GM12878 (cell line): Measurements from ENCODE around the gene COBLL1. TPM values are rescaled to one million over a fixed set of nuclear protein-coding genes. Genes with fewer than 3 reads are reported as not detected.

Experiments
- ATAC-seq: fragments of 200-7000 bp; cut with Tn5 transposase; 3 replicates; pipeline ENCODE4 v1.9.1; 2020; ENCODE audit warnings: mild to moderate bottlenecking, moderate library complexity
- BruUV-seq: library from RNA; stranded (reverse); fragments of 400-500 nt; replicated peaks from 2 replicates; lab custom pipeline; 2021; lab: Mats Ljungman, UMichigan
- CTCF ChIA-PET: fragments of 300-600 bp; sonication (Branson Sonifier 250); formaldehyde crosslinking; extraction: SDS; loops from one replicate; lab custom pipeline; 2021; ENCODE audit warnings: inconsistent platforms; lab: Yijun Ruan, JAX
- POLR2A ChIA-PET: fragments of 350-600 bp; formaldehyde crosslinking; extraction: SDS; loops from one replicate; lab custom pipeline; 2021; ENCODE audit warnings: inconsistent platforms; lab: Charles Lee
- RAD21 ChIA-PET: fragments of 300-600 bp; sonication (Branson Sonifier 250); formaldehyde crosslinking; loops from one replicate; lab custom pipeline; 2023; ENCODE audit warnings: antibody characterized with exemption; ENCODE audit not compliant: unreplicated experiment; lab: Charles Lee
- SMC1A ChIA-PET: fragments of 300-600 bp; sonication (Branson Sonifier 250); formaldehyde crosslinking; loops from one replicate; lab custom pipeline; 2023; ENCODE audit not compliant: unreplicated experiment, uncharacterized antibody; lab: Charles Lee
- DNase-seq: peaks from one replicate; pipeline ENCODE4 v3.0.0-alpha.2; 2011; ENCODE audit warnings: low read depth, low spot score
- FAIRE-seq: peaks from 3 replicates; lab custom pipeline; 2011; peaks lifted over from hg19 to GRCh38; lab: Jason Lieb, UNC
- H2AFZ ChIP-seq: 2 replicates; pipeline ENCODE4 v1.6.0; 2011; ENCODE audit warnings: low read depth, low read length, control low read depth; ENCODE audit not compliant: control insufficient read depth
- H3K27ac ChIP-seq: 2 replicates; pipeline ENCODE4 v1.5.1; 2011; ENCODE audit warnings: control low read depth; ENCODE audit not compliant: control insufficient read depth, insufficient read depth
- H3K27me3 ChIP-seq, 2 experiments: replicated peaks in 1 of 2; 2 replicates each; pipeline versions ENCODE4 v1.6.0 to v1.6.1; 2011; ENCODE audit warnings: low read length in 1 of 2; ENCODE audit not compliant: control insufficient read depth in 2 of 2, insufficient read depth in 2 of 2
- H3K36me3 ChIP-seq, 2 experiments: 2 replicates each; pipeline ENCODE4 v1.5.1; 2011; ENCODE audit warnings: low read length in 1 of 2; ENCODE audit not compliant: control insufficient read depth in 2 of 2, insufficient read depth in 2 of 2
- H3K4me1 ChIP-seq: 2 replicates; pipeline ENCODE4 v1.6.1; 2011; ENCODE audit warnings: mild to moderate bottlenecking, low read length, moderate library complexity, mixed read lengths; ENCODE audit not compliant: control insufficient read depth, insufficient read depth
- H3K4me2 ChIP-seq: 2 replicates; pipeline ENCODE4 v1.6.0; 2011; ENCODE audit warnings: control low read depth; ENCODE audit not compliant: control insufficient read depth, insufficient read depth
- H3K4me3 ChIP-seq: fragments of 200-600 bp; sonication (generic); 2 replicates; pipeline ENCODE4 v1.5.1; 2016
- H3K79me2 ChIP-seq: 2 replicates; pipeline ENCODE4 v1.6.0; 2011; ENCODE audit warnings: low read length; ENCODE audit not compliant: control insufficient read depth, insufficient read depth
- H3K9ac ChIP-seq: 2 replicates; pipeline ENCODE4 v1.8.0; 2011; ENCODE audit warnings: low read length, control low read depth, mixed read lengths; ENCODE audit not compliant: control insufficient read depth, insufficient read depth
- H3K9me3 ChIP-seq: replicated peaks from 3 replicates; pipeline ENCODE4 v1.5.1; 2011; ENCODE audit warnings: mild to moderate bottlenecking, low read length; ENCODE audit not compliant: control insufficient read depth, insufficient read depth
- H4K20me1 ChIP-seq: 2 replicates; pipeline ENCODE4 v1.6.0; 2011; ENCODE audit not compliant: control insufficient read depth, insufficient read depth
- CHD4 ChIP-seq: fragments of 200-600 bp; sonication (generic); IDR thresholded peaks from 2 replicates; pipeline ENCODE4 v1.6.1; 2016; ENCODE audit warnings: mild to moderate bottlenecking
- FOXM1 ChIP-seq: IDR thresholded peaks from 2 replicates; pipeline ENCODE4 v1.6.1; 2012; ENCODE audit warnings: low read depth, mild to moderate bottlenecking, inconsistent platforms, low read length, moderate library complexity
- NBN ChIP-seq: fragments of 450-650 bp; IDR thresholded peaks from 2 replicates; pipeline ENCODE4 v1.6.1; 2016
- NFIC ChIP-seq: IDR thresholded peaks from 2 replicates; pipeline ENCODE4 v1.6.1; 2012; ENCODE audit warnings: low read depth, mild to moderate bottlenecking, inconsistent platforms, low read length, moderate library complexity
- NRF1 ChIP-seq: conservative IDR thresholded peaks from 2 replicates; pipeline ENCODE4 v1.6.1; 2011; ENCODE audit warnings: mild to moderate bottlenecking, low read depth, low read length, improper control_type of control experiment
- POLR2A ChIP-seq: IDR thresholded peaks from 2 replicates; pipeline ENCODE4 v1.6.1; 2011; ENCODE audit warnings: low read depth, mild to moderate bottlenecking, low read length
- POLR2AphosphoS5 ChIP-seq: IDR thresholded peaks from 2 replicates; pipeline ENCODE4 v1.6.1; 2011; ENCODE audit warnings: mild to moderate bottlenecking, low read length, inconsistent platforms
- WGBS: methylation state at CpG from one replicate; pipeline ENCODE4 v1.1.6; 2016; ENCODE audit warnings: low lambda C conversion rate; ENCODE audit not compliant: insufficient replicate concordance, insufficient coverage; ENCODE audit errors: missing lambda C conversion rate; 5-methylcytosine and 5-hydroxymethylcytosine counted together
- in situ Hi-C: fragments of 300-500 bp; cut with MboI; formaldehyde crosslinking; loops from 9 replicates; pipeline ENCODE4 v1.14.3; 2018; ENCODE audit warnings: mixed read lengths
- intact Hi-C: fragments of 100-400 bp; cut with micrococcal nuclease; formaldehyde crosslinking; loops from one replicate; pipeline ENCODE4 v1.14.2; 2022; ENCODE audit not compliant: unreplicated experiment
- polyA plus RNA-seq, 11 experiments: library from polyadenylated mRNA; depleted of rRNA in 4 of 11; unstranded in 6 of 11; stranded (reverse) in 5 of 11; fragments of >200 nt; fragmentation: Nextera tagmentation in 4 of 11; fragmentation: Illumina TruSeq in 1 of 11; extraction: Ambion mirVana in 4 of 11; extraction: Trizol in 1 of 11; gene quantifications; 1 replicate in 1 of 11; 2 replicates in 10 of 11; pipeline versions ENCODE4 v1.2.1 to v1.2.3, GENCODE V29; 2011 to 2016; ENCODE audit warnings: inconsistent platforms in 2 of 11, missing spikeins in 2 of 11, low read depth in 1 of 11
- total RNA-seq, 4 experiments: library from RNA; depleted of rRNA in 3 of 4; stranded (reverse); fragments of >200 nt in 3 of 4; fragmentation: Illumina TruSeq in 1 of 4; extraction: Trizol in 1 of 4; gene quantifications; 2 replicates each; pipeline versions ENCODE4 v1.2.1 to v1.2.3, GENCODE V29; 2013 to 2021
- TF ChIP-seq, protein P1 (sequence below): fragments of 450-650 bp; IDR thresholded peaks from 2 replicates; pipeline ENCODE4 v1.6.1; 2016; ENCODE audit warnings: mild to moderate bottlenecking, moderate library complexity, borderline replicate concordance
- TF ChIP-seq, protein P2 (sequence below): IDR thresholded peaks from 2 replicates; pipeline ENCODE4 v1.6.1; 2011; ENCODE audit warnings: borderline replicate concordance, low read depth, mild to moderate bottlenecking, moderate library complexity, mixed read lengths, low read length; ENCODE audit not compliant: insufficient read depth; ENCODE audit errors: extremely low read length

Gene COBLL1
- total and polyA plus RNA-seq, 10 of the 15 experiments (the other 5 are each of a cell fraction or from before 2014, with no cell fraction given): 0.46 TPM; not detected in 9

DNA sequence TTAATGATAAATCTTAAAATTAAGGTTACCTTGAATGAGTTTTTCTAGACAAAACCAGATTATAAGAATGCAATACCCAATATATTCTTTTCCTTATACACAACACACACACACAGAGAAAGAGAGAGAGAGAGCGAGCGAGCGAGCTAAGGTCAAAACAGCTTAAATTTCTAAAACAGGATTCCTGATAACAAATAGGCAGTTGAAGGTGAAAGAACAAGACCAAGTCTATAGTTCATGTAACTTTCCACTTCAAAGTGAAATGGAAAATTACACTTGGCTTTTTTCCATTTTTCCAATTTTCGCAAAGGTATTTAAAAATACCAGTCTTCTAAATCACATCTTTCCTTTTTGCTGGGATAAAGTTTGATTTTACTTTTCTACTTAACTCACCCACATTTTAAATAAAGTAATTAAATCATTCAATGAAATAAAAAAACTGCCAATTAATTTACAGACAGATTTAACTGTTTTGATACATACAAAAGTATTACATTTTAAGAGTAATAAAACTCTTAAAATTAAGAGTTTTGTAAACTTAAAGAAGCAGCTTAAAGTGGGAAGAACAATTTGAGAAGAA is 98.8 kb downstream of the COBLL1 start:
- H3K9me3 ChIP-seq: no peaks in the 10 kb centered on the region; the same call in 2 of the 3 replicates
- H4K20me1 ChIP-seq: no peaks in the 10 kb centered on the region
- ChIA-PET CTCF (no interaction called here), POLR2A (no interaction called here), SMC1A (no interaction called here), RAD21 (no interaction called here)
- intact Hi-C loops: no loop called here
- H3K4me1 ChIP-seq: no peaks in the 10 kb centered on the region
- TF ChIP-seq CHD4: no peak
- TF ChIP-seq, protein P1, sequence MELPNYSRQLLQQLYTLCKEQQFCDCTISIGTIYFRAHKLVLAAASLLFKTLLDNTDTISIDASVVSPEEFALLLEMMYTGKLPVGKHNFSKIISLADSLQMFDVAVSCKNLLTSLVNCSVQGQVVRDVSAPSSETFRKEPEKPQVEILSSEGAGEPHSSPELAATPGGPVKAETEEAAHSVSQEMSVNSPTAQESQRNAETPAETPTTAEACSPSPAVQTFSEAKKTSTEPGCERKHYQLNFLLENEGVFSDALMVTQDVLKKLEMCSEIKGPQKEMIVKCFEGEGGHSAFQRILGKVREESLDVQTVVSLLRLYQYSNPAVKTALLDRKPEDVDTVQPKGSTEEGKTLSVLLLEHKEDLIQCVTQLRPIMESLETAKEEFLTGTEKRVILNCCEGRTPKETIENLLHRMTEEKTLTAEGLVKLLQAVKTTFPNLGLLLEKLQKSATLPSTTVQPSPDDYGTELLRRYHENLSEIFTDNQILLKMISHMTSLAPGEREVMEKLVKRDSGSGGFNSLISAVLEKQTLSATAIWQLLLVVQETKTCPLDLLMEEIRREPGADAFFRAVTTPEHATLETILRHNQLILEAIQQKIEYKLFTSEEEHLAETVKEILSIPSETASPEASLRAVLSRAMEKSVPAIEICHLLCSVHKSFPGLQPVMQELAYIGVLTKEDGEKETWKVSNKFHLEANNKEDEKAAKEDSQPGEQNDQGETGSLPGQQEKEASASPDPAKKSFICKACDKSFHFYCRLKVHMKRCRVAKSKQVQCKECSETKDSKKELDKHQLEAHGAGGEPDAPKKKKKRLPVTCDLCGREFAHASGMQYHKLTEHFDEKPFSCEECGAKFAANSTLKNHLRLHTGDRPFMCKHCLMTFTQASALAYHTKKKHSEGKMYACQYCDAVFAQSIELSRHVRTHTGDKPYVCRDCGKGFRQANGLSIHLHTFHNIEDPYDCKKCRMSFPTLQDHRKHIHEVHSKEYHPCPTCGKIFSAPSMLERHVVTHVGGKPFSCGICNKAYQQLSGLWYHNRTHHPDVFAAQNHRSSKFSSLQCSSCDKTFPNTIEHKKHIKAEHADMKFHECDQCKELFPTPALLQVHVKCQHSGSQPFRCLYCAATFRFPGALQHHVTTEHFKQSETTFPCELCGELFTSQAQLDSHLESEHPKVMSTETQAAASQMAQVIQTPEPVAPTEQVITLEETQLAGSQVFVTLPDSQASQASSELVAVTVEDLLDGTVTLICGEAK: no peak
- no peak for TF ChIP-seq FOXM1
- no peak for TF ChIP-seq NFIC
- TF ChIP-seq POLR2AphosphoS5: no peak
- no peak for TF ChIP-seq NRF1
- TF ChIP-seq NBN: no peak
- TF ChIP-seq, protein P2, sequence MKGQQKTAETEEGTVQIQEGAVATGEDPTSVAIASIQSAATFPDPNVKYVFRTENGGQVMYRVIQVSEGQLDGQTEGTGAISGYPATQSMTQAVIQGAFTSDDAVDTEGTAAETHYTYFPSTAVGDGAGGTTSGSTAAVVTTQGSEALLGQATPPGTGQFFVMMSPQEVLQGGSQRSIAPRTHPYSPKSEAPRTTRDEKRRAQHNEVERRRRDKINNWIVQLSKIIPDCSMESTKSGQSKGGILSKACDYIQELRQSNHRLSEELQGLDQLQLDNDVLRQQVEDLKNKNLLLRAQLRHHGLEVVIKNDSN: no peak
- TF ChIP-seq POLR2A: no peak
- in situ Hi-C loops: no loop called here
- FAIRE-seq: no peak
- ATAC-seq: no peak
- no TSS peak for BruUV-seq
- 90% methylated on average over 4 of the region's 4 CpGs for WGBS
- no peak overlapping the region for H3K4me3 ChIP-seq
- H3K27ac ChIP-seq: no peak overlapping the region
- H3K79me2 ChIP-seq: no peaks in the 10 kb centered on the region
- no peak overlapping the region for H3K9ac ChIP-seq
- DNase-seq: no peak
- H2AFZ ChIP-seq: no peak overlapping the region
- H3K27me3 ChIP-seq: peaks cover 0 to 4% of the 10 kb centered on the region in 2 experiments; a peak in 2 of 4 replicates
- no peaks in the 10 kb centered on the region for H3K36me3 ChIP-seq
- H3K4me2 ChIP-seq: no peak overlapping the region
